ENCODE results near the gene RABGGTA.

DNA sequence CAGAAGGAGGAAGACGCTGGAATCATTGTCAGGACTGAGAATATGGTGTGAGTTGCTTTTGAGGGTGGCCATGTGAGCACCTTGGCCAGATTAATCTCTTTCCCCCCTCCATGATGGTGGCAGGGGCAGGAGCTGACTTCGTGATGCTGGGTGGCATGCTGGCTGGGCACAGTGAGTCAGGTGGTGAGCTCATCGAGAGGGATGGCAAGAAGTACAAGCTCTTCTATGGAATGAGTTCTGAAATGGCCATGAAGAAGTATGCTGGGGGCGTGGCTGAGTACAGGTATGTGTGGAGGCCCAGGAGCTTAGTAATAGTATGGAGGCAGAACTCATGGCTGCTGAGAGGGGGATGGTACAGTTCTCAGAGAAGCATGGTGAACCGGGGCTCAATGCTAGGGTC, 33.3 kb downstream of the RABGGTA start:
- no peak for TF ChIP-seq EZH2phosphoT487 (IDR thresholded peaks at IDR 0.05; ENCODE audit: borderline replicate concordance, low read depth, low read length)
- TF ChIP-seq, protein P1, sequence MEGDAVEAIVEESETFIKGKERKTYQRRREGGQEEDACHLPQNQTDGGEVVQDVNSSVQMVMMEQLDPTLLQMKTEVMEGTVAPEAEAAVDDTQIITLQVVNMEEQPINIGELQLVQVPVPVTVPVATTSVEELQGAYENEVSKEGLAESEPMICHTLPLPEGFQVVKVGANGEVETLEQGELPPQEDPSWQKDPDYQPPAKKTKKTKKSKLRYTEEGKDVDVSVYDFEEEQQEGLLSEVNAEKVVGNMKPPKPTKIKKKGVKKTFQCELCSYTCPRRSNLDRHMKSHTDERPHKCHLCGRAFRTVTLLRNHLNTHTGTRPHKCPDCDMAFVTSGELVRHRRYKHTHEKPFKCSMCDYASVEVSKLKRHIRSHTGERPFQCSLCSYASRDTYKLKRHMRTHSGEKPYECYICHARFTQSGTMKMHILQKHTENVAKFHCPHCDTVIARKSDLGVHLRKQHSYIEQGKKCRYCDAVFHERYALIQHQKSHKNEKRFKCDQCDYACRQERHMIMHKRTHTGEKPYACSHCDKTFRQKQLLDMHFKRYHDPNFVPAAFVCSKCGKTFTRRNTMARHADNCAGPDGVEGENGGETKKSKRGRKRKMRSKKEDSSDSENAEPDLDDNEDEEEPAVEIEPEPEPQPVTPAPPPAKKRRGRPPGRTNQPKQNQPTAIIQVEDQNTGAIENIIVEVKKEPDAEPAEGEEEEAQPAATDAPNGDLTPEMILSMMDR (conservative IDR thresholded peaks at IDR 0.05; ENCODE audit: low read length) = no peak

Data from OCI-LY7 (cell line).